T-cell (primary cell): ENCODE results near the gene UBE2K. TPM values are rescaled to one million over a fixed set of nuclear protein-coding genes. Genes with fewer than 3 reads are reported as not detected.

Source experiments
- total RNA-seq, 35 experiments: library from RNA in 6 of 35; stranded (reverse) in 6 of 35; fragments of 120-200 nt in 1 of 35; gene quantifications; one replicate each; pipeline versions ENCODE4 v1.2.1 to v1.2.4 and lab custom pipeline; 2013 to 2026

The UBE2K gene
- total RNA-seq, 5 donors from 2014 or later (not counting 1 experiment from before 2014, with no cell fraction given) = 32.5 to 46.9 (median 44.0) TPM

Other genes with a start within 250 kb of the UBE2K start
- gene RPL9, start 239.2 kb upstream of the UBE2K start, total RNA-seq = 1,000 to 10,000 TPM; 2,481 to 3,129 (median 2,646) TPM
- 10 to 100 TPM; 11.3 to 22.8 (median 19.5) TPM for gene LIAS, start 239.1 kb upstream of the UBE2K start, total RNA-seq
- 10 to 100 TPM in 4 of 5 donors, 1 to 10 TPM in 1; 7.6 to 22.8 (median 18.2) TPM for gene UGDH, start 170.7 kb upstream of the UBE2K start, total RNA-seq
- gene SMIM14, start 59.3 kb upstream of the UBE2K start, total RNA-seq = 10 to 100 TPM in 3 of 5 donors, 1 to 10 TPM in 2; 4.8 to 17.2 (median 15.5) TPM